HEK293T (cell line): Measurements from ENCODE around the gene ATG3.

Experiments
- ARNT ChIP-seq: fragments of 450-650 bp; IDR thresholded peaks from 2 replicates; pipeline ENCODE4 v1.6.1; 2017; ENCODE audit warnings: mild to moderate bottlenecking
- BHLHE40 ChIP-seq: fragments of 450-650 bp; IDR thresholded peaks from 2 replicates; pipeline ENCODE4 v1.6.1; 2016; ENCODE audit warnings: mild to moderate bottlenecking, moderate library complexity, borderline replicate concordance
- ELF4 ChIP-seq: fragments of 450-650 bp; IDR thresholded peaks from 2 replicates; pipeline ENCODE4 v1.6.1; 2017; ENCODE audit warnings: antibody characterized with exemption
- FOXA1 ChIP-seq: fragments of 450-650 bp; IDR thresholded peaks from 2 replicates; pipeline ENCODE4 v1.6.1; 2016; ENCODE audit warnings: mild to moderate bottlenecking
- FOXK2 ChIP-seq: fragments of 450-650 bp; IDR thresholded peaks from 2 replicates; pipeline ENCODE4 v1.6.1; 2016; ENCODE audit warnings: mild to moderate bottlenecking
- HDGF ChIP-seq: fragments of 450-650 bp; IDR thresholded peaks from 2 replicates; pipeline ENCODE4 v1.6.1; 2017; ENCODE audit warnings: antibody characterized with exemption, borderline replicate concordance
- L3MBTL2 ChIP-seq: fragments of 450-650 bp; conservative IDR thresholded peaks from 2 replicates; pipeline ENCODE4 v1.6.1; 2016; ENCODE audit warnings: mild to moderate bottlenecking
- SP1 ChIP-seq: fragments of 450-650 bp; IDR thresholded peaks from 2 replicates; pipeline ENCODE4 v1.6.1; 2017
- SUZ12 ChIP-seq: fragments of 450-650 bp; IDR thresholded peaks from 2 replicates; pipeline ENCODE4 v1.6.1; 2016; ENCODE audit warnings: mild to moderate bottlenecking
- TARDBP ChIP-seq: fragments of 450-650 bp; IDR thresholded peaks from 2 replicates; pipeline ENCODE4 v1.6.1; 2016
- ZNF384 ChIP-seq: fragments of 450-650 bp; IDR thresholded peaks from 2 replicates; pipeline ENCODE4 v1.6.1; 2016

- TF ChIP-seq ARNT, result no peak
- TF ChIP-seq L3MBTL2, result no peak
- TF ChIP-seq FOXK2, result no peak
- TF ChIP-seq SUZ12, result no peak
- TF ChIP-seq HDGF, result no peak
- no peak for TF ChIP-seq ZNF384
- TF ChIP-seq ELF4, result no peak
- TF ChIP-seq TARDBP, result no peak
- TF ChIP-seq SP1, result no peak
- no peak for TF ChIP-seq BHLHE40
- no peak for TF ChIP-seq FOXA1
Observed at GRCh38 chr3:112498914-112499711, 62.6 kb downstream of the ATG3 start, which contains the start of gene BTLA.
